Hepatocyte (in vitro differentiated cells): ENCODE results near the gene FOXO1. TPM values are rescaled to one million over a fixed set of nuclear protein-coding genes. Genes with fewer than 3 reads are reported as not detected.

Source experiments
- DNase-seq: peaks from one replicate; pipeline ENCODE4 v3.0.0-alpha.2; 2016; ENCODE audit warnings: low spot score
- H2AFZ ChIP-seq: fragments of 200-600 bp; sonication (generic); 2 replicates; pipeline ENCODE4 v1.6.0; 2016; ENCODE audit warnings: antibody characterized with exemption, mild to moderate bottlenecking
- H3K27ac ChIP-seq: fragments of 200-600 bp; sonication (generic); 2 replicates; pipeline ENCODE4 v1.5.1; 2016; ENCODE audit warnings: mild to moderate bottlenecking
- H3K27me3 ChIP-seq: fragments of 200-600 bp; sonication (generic); 2 replicates; pipeline ENCODE4 v1.6.1; 2016
- H3K36me3 ChIP-seq: fragments of 200-600 bp; sonication (generic); replicated peaks from 2 replicates; pipeline ENCODE4 v1.5.1; 2016; ENCODE audit warnings: low read depth; ENCODE audit not compliant: insufficient read depth
- H3K4me1 ChIP-seq: fragments of 200-600 bp; sonication (generic); 2 replicates; pipeline ENCODE4 v1.5.1; 2016; ENCODE audit warnings: mild to moderate bottlenecking, moderate library complexity; ENCODE audit not compliant: insufficient read depth
- H3K4me2 ChIP-seq: fragments of 200-600 bp; sonication (generic); 2 replicates; pipeline ENCODE4 v1.6.0; 2016
- H3K4me3 ChIP-seq: fragments of 200-600 bp; sonication (generic); 2 replicates; pipeline ENCODE4 v1.5.1; 2016; ENCODE audit warnings: mild to moderate bottlenecking
- H3K79me2 ChIP-seq: fragments of 200-600 bp; sonication (generic); 2 replicates; pipeline ENCODE4 v1.6.0; 2017; ENCODE audit warnings: mild to moderate bottlenecking
- H3K9me2 ChIP-seq: fragments of 200-600 bp; sonication (generic); replicated peaks from 2 replicates; pipeline ENCODE4 v1.6.0; 2017; ENCODE audit warnings: mild to moderate bottlenecking; ENCODE audit not compliant: insufficient read depth
- H3K9me3 ChIP-seq: fragments of 200-600 bp; sonication (generic); 2 replicates; pipeline ENCODE4 v1.5.1; 2016; ENCODE audit warnings: low read depth, mild to moderate bottlenecking
- H4K20me1 ChIP-seq: fragments of 200-600 bp; sonication (generic); 2 replicates; pipeline ENCODE4 v1.6.0; 2016; ENCODE audit warnings: mild to moderate bottlenecking; ENCODE audit not compliant: insufficient read depth, poor library complexity, severe bottlenecking
- CTCF ChIP-seq: fragments of 200-600 bp; sonication (generic); IDR thresholded peaks from 2 replicates; pipeline ENCODE4 v1.5.1; 2016; ENCODE audit warnings: antibody characterized with exemption, mild to moderate bottlenecking; ENCODE audit not compliant: poor library complexity
- EZH2 ChIP-seq: fragments of 200-600 bp; sonication (generic); IDR thresholded peaks from 2 replicates; pipeline ENCODE4 v1.6.1; 2016; ENCODE audit warnings: antibody characterized with exemption, mild to moderate bottlenecking, borderline replicate concordance
- EZH2phosphoT487 ChIP-seq: fragments of 200-600 bp; sonication (generic); IDR thresholded peaks from one replicate; pipeline ENCODE4 v1.6.1; 2018; ENCODE audit warnings: antibody characterized with exemption, mild to moderate bottlenecking, low read depth, moderate library complexity; ENCODE audit not compliant: unreplicated experiment, severe bottlenecking
- WGBS: methylation state at CpG from one replicate; pipeline ENCODE4 v1.1.6; 2016; ENCODE audit warnings: low lambda C conversion rate; ENCODE audit errors: missing lambda C conversion rate; 5-methylcytosine and 5-hydroxymethylcytosine counted together
- polyA plus RNA-seq: library from polyadenylated mRNA; unstranded; fragments of >200 nt; fragmentation: Nextera tagmentation; extraction: Ambion mirVana; gene quantifications from 2 replicates; pipeline ENCODE4 v1.2.1, GENCODE V29; 2016
- total RNA-seq: library from RNA; depleted of rRNA; stranded (reverse); fragments of >200 nt; gene quantifications from 2 replicates; pipeline ENCODE4 v1.2.3, GENCODE V29; 2014

Gene FOXO1
- total and polyA plus RNA-seq, 2 experiments from 2014 or later, result 30.3 to 35.2 TPM

GRCh38 chr13:40552895-40553294, 113.5 kb downstream of the FOXO1 start:
- DNase-seq, result no peak
- peaks cover 32% of the 10 kb centered on the region for H3K79me2 ChIP-seq
- H3K27ac ChIP-seq, result no peak overlapping the region

DNA sequence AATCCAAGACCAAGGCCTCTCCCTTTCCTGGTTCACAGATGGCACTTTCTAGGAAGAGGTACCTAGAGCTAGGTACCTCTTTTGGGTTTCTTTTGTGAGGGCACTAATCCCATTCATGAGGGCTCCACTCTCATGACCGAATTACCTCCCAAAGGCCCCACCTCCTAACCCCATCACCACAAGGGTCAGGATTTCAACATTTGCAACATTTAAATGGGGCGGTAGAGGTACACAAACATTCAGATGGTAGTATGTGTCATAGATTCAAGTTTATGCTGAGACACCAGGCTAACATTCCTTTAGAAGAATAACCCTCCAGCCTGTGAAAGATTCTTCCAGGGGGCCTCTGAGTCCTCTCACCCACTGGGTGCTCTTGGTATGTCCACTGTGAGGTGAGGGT, 116.3 kb downstream of the FOXO1 start:
- Histone ChIP-seq H3K4me1 (peaks cover 5% of the 10 kb centered on the region), H3K36me3 (no peaks in the 10 kb centered on the region), H4K20me1 (no peaks in the 10 kb centered on the region), H2AFZ (no peak overlapping the region), H3K4me2 (no peak overlapping the region), H3K27me3 (no peaks in the 10 kb centered on the region), H3K27ac (no peak overlapping the region), H3K9me2 (no peaks in the 10 kb centered on the region), H3K4me3 (no peak overlapping the region), H3K9me3 (no peaks in the 10 kb centered on the region), H3K79me2 (peaks cover 12% of the 10 kb centered on the region)
- TF ChIP-seq EZH2phosphoT487 (no peak), EZH2 (no peak), CTCF (no peak)
- 86% methylated on average over 2 of the region's 2 CpGs for WGBS
- DNase-seq, result no peak

More at GRCh38 chr13:40552895-40553294, 113.5 kb downstream of the FOXO1 start:
- H3K9me2 ChIP-seq, result no peaks in the 10 kb centered on the region
- no peak overlapping the region for H3K4me3 ChIP-seq
- 82% methylated on average over 6 of the region's 6 CpGs for WGBS
- H3K4me1 ChIP-seq, result peaks cover 5% of the 10 kb centered on the region
- no peaks in the 10 kb centered on the region for H3K27me3 ChIP-seq
- no peak overlapping the region for H2AFZ ChIP-seq
- no peak for TF ChIP-seq CTCF
- TF ChIP-seq EZH2phosphoT487, result no peak
- no peak for TF ChIP-seq EZH2
- no peaks in the 10 kb centered on the region for H4K20me1 ChIP-seq
- H3K9me3 ChIP-seq, result no peaks in the 10 kb centered on the region
- no peaks in the 10 kb centered on the region for H3K36me3 ChIP-seq
- no peak overlapping the region for H3K4me2 ChIP-seq

DNA sequence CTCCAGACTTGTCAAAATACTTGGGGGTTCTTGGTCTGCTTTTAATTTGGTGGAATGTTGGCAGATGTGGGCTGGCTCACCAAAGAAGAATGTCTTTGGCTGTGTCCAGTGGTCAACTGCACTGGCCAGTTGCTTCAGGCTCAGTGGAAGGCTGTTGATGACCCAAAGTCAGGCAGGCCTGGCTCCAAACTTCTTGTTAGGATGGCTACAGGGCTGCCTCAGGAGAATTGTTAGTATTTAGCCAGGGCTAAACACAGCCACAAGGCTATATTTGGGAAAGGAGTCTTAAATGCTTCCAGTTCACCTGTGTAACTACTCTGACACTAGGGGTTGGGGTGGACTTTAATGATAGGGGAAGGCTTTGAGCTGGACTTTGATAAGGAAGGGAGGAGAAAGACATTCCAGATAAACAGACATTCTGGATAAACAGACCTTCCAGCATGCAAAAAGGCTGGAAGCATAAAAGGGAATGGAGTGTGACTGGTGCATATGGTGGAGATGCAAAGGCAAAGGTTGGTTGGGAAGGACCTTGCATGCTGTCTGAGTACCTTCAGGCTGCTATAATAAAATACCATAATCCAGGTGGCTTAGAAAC, 116.8 kb downstream of the FOXO1 start:
- H3K27ac ChIP-seq, result no peak overlapping the region
- H3K4me1 ChIP-seq, result peaks cover 5% of the 10 kb centered on the region
- H3K4me3 ChIP-seq, result no peak overlapping the region
- H3K36me3 ChIP-seq, result no peaks in the 10 kb centered on the region
- no peaks in the 10 kb centered on the region for H4K20me1 ChIP-seq
- TF ChIP-seq EZH2phosphoT487 (no peak), CTCF (no peak), EZH2 (no peak)
- no peaks in the 10 kb centered on the region for H3K9me2 ChIP-seq
- peaks cover 9% of the 10 kb centered on the region for H3K79me2 ChIP-seq
- H3K27me3 ChIP-seq, result no peaks in the 10 kb centered on the region
- H3K9me3 ChIP-seq, result no peaks in the 10 kb centered on the region
- H3K4me2 ChIP-seq, result no peak overlapping the region
- H2AFZ ChIP-seq, result no peak overlapping the region
- no peak for DNase-seq
